ENCODE data around the gene DUSP3.

DUSP3 gene

DNA sequence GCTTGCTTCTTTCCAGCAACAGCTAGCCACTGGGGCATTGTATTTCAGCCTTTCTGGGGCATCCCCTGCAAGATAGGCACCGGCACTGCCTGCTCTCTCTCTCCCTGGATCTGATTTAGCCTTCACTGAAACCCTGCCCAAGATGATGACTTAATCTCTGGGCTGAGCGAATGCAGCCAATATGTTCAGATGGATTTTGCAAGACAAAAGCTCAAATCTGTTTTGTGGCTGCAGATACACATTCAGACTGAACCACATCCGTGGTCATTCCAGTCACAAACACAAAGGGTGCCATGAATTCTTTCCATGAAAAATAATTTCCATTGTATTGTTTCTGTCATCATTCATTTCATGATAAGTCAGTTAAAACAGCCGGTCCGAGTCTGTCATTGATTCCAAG lies 44.4 kb downstream of the DUSP3 start:
- CTCF ChIA-PET: interaction anchor here (1.4 to 1.5 kb wide), 2 partner anchors 26 to 40 kb away, joined by 4 to 8 read pairs; no protein-coding TSS in a partner anchor
- DNase-seq (ENCODE audit: extremely low spot score): no peak

GRCh38 chr17:43733956-43734355 lies 44.8 kb downstream of the DUSP3 start:
- CTCF ChIA-PET: interaction anchor here (1.4 to 2.6 kb wide), 3 partner anchors 26 to 39 kb away, joined by 4 to 8 read pairs (median 7); no protein-coding TSS in a partner anchor
- POLR2A ChIA-PET: no interaction called here
- DNase-seq (ENCODE audit: extremely low spot score): no peak
- TF ChIP-seq CTCF (IDR thresholded peaks at IDR 0.05; ENCODE audit: control extremely low read depth, extremely low read depth, low read depth, missing control alignments): no peak

More for the DNA sequence above, 44.4 kb downstream of the DUSP3 start:
- POLR2A ChIA-PET: no interaction called here
- TF ChIP-seq CTCF (IDR thresholded peaks at IDR 0.05; ENCODE audit: control extremely low read depth, extremely low read depth, low read depth, missing control alignments): no peak

DNA sequence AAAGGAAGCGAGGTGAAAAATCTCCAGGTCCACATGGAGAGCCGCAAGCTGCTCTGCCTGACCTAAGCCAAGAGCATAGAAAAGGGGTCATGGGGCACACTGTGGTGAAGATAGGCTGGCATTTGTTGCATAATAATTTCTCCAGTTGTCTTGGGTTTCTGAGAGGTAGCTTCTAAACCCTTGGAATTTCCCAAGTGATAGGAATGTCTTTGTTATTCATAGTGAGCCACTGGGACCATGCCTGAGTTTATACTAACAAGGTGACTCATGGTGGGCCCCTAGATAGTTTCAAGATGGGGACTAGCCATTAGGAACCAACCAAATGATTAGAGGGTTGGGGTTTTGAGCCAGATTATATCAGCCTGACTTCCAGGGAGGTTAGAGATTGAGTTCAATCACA lies 45.8 kb downstream of the DUSP3 start:
- no peak for DNase-seq (ENCODE audit: extremely low spot score)
- no peak for TF ChIP-seq CTCF (IDR thresholded peaks at IDR 0.05; ENCODE audit: control extremely low read depth, extremely low read depth, low read depth, missing control alignments)
- ChIA-PET POLR2A (no interaction called here), CTCF (interaction anchor here (1.3 to 2.6 kb wide), 3 partner anchors 27 to 249 kb away, joined by 3 to 8 read pairs (median 7); partner anchors contain the start of gene DHX8)

DNA sequence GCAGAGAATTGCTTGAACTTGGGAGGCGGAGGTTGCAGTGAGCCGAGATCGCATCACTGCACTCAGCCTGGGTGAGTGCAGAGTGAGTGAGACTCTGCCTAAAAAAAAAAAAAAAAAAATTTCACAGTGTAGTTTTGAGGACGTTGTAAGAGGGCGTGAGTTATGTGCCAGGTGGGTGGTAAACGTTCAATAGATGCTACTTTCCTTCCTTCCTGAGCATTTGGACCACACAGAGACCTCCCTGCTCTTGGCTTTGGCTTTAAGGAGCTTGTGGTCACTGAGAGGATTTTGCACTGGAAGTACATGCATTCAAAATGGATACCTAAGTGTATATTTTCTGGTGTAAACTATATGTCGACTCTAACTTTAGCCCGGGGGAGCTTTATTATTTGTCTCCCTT lies 50.7 kb downstream of the DUSP3 start:
- no peak for DNase-seq (ENCODE audit: extremely low spot score)
- TF ChIP-seq CTCF (IDR thresholded peaks at IDR 0.05; ENCODE audit: control extremely low read depth, extremely low read depth, low read depth, missing control alignments): no peak
- CTCF ChIA-PET: interaction anchor here (1.0 to 3.2 kb wide), 3 partner anchors 32 to 54 kb away, joined by 3 to 9 read pairs (median 5); no protein-coding TSS in a partner anchor
- POLR2A ChIA-PET: no interaction called here

DNA sequence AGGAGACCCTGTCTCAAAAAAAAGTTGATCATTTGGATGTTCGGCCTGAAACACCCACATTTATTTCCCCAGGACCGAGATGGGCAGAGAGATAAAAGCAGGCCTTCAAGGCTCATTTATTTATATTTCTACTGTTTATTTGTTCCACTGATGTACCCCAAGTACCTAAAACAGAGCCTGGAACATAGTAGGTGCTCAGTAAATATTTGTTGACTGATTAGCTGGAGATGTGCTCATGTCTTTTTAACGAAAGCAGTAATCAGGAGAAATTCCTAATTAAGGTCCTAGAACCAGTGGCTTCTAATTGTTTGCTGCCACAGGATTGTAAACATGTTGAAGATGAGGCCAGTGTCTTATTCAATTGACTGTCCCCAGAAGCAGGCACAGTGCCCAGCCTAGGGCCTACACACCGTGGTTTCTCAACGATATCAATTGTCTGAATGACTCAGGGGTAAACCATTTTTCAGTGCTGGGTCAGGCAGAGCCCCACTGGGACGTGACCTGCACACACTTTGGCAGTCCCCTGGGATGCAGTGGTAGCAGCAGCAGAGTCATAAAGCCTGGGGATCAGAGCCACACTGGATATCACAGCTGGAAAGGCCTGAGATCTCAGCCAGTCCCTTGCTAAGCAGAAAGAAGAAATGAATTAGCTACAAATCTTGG lies 54.9 kb downstream of the DUSP3 start:
- ChIA-PET POLR2A (no interaction called here), CTCF (interaction anchor here (1.2 to 1.4 kb wide), 3 partner anchors 19 to 29 kb away, joined by 3 read pairs; no protein-coding TSS in a partner anchor)
- no peak for DNase-seq (ENCODE audit: extremely low spot score)
- TF ChIP-seq CTCF (IDR thresholded peaks at IDR 0.05; ENCODE audit: control extremely low read depth, extremely low read depth, low read depth, missing control alignments): no peak

- DNase-seq (ENCODE audit: extremely low spot score): no peak
- no peak for TF ChIP-seq CTCF (IDR thresholded peaks at IDR 0.05; ENCODE audit: control extremely low read depth, extremely low read depth, low read depth, missing control alignments)
- ChIA-PET CTCF (interaction anchor here (0.9 to 1.3 kb wide), 2 partner anchors 9 to 37 kb away, joined by 3 to 6 read pairs; no protein-coding TSS in a partner anchor), POLR2A (no interaction called here)
These were observed 55.7 kb downstream of the DUSP3 start for GRCh38 chr17:43722870-43723665.

All from GM10248 (cell line).